Muscle of back (tissue), 11 donors: ENCODE data around the gene DYNLT2. TPM values are rescaled to one million over a fixed set of nuclear protein-coding genes. Genes with fewer than 3 reads are reported as not detected.

Source experiments
- DNase-seq, 3 donors: peaks; one replicate each; pipeline versions ENCODE4 v3.0.0 to v3.0.0-alpha.2; 2013
- polyA plus RNA-seq, 10 donors: library from polyadenylated mRNA; unstranded; fragments of 120-200 nt; gene quantifications; one replicate each; pipeline ENCODE4 v1.2.1, GENCODE V29; 2013; ENCODE audit not compliant: insufficient read length in 10 of 10

Gene DYNLT2
- polyA plus RNA-seq, 10 donors = 2.0 to 5.4 (median 2.9) TPM

GRCh38 chr6:169741344-169741743 is 10.0 kb downstream of the DYNLT2 start:
- no peak for DNase-seq

- no peak for DNase-seq
Measured at GRCh38 chr6:169738976-169739529, 12.3 kb downstream of the DYNLT2 start.

DNA sequence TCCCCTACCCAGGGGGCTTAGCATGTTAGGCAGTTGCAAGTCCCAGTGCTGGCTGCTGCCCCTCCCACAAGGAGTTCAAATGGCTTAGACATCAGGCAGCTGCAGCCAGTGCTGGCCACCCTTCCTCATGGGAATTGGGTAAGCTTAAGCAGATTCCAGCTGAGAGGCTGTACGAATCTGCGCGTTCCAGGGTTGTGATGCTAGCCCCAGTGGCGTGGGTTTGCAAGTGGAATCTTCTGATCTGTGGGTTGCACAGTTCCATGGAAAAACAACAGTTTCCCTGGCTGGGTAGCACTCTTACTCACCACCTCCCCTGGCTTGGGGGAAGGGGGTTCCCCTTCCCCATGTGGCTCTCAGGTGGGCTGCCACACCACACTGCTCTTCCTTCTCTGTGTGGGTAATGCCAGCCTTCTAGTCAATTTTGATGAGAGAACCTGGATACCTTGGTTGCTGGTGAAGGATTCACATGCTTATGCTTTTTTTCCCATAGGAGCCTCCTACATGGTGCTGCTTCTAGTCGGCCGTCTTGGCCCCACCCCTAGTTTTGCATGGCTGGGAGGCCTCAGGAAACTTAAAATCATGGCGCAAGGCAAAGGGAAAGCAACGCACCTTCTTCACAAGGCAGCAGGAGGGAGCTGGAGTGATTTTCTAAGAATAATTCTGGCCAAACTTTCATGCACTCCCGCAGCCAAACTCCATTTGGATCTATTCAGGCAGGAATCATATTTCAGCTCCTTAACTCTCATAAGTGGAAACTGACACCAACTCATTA is 13.0 kb downstream of the DYNLT2 start:
- DNase-seq = peak in 2 of 3 donors; percentile 8 to 31

GRCh38 chr6:169729961-169730360 is 21.4 kb downstream of the DYNLT2 start:
- no peak for DNase-seq

DNA sequence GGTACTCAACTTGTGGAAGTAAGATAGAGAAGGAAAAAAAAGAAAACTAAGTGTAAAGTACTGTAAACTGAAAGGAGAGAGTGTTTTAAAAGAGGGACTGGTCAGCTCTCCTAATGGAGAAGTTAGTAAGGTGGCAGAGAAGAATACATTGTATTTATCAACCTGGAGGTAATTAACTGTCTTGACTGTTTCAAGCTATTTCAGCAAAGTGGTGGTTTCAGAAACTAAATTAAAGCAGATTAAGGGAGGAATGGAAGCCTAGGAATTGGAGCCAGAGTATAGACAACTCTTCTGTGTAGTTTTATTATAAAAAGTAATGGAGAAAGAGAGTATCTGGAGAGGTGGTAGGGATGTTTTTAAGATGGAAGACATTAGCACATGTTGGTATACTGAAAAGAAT is 24.4 kb downstream of the DYNLT2 start:
- no peak for DNase-seq

DNA sequence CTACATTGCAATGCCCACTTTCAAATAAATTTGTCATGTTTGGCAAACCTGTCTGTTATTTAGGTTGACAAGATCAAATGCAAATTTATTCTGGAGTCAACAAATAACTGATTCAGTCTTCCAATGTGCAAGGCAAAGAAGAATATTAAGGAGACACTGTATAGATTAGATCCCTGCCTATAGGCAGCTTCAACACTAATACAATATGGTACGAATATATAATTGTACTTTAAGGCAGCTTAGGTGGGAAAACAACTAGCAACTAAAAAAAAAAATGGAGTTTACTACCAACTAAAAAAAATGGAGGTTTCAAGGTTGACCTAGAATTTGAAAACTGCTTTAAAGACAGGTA is 25.3 kb downstream of the DYNLT2 start:
- DNase-seq = no peak

GRCh38 chr6:169725125-169726048 is 26.0 kb downstream of the DYNLT2 start:
- peak; percentile 10 to 43 (median 14) for DNase-seq

DNA sequence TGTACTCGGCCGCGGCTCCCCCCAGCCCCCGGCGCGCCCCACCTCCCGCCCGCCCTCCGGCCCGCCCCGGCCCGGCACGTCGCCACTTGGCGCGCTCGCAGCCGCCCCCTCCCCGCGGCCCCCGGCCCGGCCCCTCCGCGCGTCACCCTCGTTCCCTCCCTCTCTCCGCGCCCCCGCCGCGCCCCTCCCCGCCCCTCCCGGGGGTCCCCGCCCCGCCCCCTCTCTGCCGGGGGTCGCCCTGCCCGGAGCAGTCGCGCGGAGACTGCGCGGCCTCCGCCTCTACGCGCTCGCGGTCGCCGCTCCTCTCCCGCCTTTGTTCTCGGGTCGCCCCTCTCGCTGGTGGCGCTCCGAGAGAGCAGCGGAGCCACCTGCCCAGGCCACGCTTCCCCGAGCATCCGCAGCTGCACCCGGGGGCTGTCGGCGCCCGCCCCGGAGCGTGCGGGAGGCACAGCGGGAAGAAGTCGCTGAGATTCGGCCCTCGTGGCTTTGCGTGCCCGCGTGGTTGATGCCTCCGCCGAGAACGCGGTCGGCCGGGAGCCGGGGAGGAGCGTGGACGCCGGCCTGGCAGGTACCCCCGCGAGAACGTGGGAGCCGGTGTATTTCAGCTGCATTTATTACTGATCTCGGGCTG is 26.8 kb downstream of the DYNLT2 start, which contains the start of gene PHF10:
Gene PHF10 (minus strand): TSS at position 7 of the 631 bp plus-strand sequence. CDS start 569 bp downstream, outside the sequence.
- peak; percentile 41 to 93 (median 80) for DNase-seq

- peak in 2 of 3 donors; percentile 38 to 55 for DNase-seq
Measured at GRCh38 chr6:169723991-169724493, 27.3 kb downstream of the DYNLT2 start.

DNA sequence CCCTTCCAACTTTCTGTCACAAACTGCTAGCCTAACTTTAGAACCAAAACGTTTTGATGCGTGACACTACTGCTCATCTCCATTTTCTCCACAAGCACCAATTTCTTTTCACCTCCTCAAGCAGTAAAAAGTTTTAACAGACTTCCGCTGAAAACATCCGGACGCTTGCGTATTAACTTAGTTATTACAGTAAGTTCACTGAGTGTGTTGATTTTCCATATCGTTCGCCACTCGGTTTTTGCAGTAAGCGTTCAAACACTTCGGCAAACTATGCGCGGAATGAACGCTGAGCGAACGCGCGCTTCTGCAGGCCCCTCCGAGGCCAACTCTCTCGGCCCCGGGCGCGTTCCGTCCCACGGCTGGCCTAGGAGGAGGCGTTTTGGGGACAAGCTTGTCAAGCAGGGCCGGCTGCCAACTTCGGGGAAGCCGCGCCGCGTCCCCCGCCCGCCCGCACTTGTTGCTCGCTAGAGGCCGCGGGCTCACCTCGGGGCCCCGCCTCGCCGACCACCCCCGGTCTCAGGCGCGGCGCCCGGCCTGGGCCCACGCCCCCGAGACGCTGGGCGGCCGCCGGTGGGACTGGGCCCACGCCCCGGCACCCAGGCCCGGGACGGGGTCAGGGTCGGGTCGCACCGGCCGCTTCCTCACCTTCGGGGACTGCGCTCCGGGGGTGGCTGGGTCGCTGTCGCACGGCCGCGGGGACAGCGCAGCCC is 28.0 kb downstream of the DYNLT2 start:
- peak; percentile 65 to 91 (median 82) for DNase-seq

GRCh38 chr6:169722362-169723199 is 28.8 kb downstream of the DYNLT2 start:
- DNase-seq = peak; percentile 27 to 72 (median 43)

GRCh38 chr6:169720207-169720855 is 31.0 kb downstream of the DYNLT2 start:
- DNase-seq = no peak

- DNase-seq = no peak
Measured at GRCh38 chr6:169719117-169719516, 32.3 kb downstream of the DYNLT2 start.

- no peak for DNase-seq
Measured at GRCh38 chr6:169714595-169714994, 36.8 kb downstream of the DYNLT2 start.

DNA sequence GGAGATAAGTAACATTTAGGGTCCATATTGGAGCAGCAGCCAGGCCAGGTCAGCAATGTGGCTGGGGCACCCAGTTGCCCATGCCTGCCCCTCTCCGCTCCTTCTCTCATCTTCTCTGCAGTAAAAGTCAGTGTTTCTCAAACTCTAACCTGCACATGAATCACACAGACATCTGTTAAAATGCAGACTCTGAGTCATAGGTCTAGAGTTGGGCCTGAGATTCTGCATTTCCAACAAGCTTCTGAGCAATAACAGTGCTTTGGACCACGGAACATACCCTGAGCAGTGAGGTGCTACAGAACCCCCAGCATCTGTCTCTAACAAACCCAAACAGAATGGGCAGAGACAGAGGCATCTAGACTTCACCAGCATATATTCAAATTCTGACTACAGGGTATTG is 37.2 kb downstream of the DYNLT2 start:
- DNase-seq = no peak

GRCh38 chr6:169710009-169710408 is 41.4 kb downstream of the DYNLT2 start:
- no peak for DNase-seq

GRCh38 chr6:169709293-169709692 is 42.1 kb downstream of the DYNLT2 start:
- DNase-seq = no peak

DNA sequence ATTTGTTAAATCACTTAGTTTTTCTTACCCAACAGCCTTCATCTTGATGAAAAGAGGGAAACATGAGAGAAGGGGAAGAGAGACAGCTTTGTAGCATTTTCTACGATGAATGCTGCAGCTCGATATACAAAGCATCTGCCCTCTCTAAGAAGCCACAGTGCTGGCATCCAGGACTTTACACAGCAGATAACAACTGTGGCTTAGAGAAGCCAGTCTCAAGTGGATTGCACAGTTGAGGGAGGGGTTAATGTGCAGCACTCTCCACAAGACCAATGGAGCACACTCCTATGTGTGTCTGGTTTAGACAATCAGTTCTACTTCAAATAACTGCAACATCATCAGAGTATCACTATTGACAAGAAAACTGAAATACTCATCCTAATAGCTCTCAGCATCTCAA is 43.6 kb downstream of the DYNLT2 start:
- no peak for DNase-seq

- DNase-seq = no peak
Measured at GRCh38 chr6:169702840-169703246, 48.5 kb downstream of the DYNLT2 start.
